Endothelial cell (in vitro differentiated cells): ENCODE results near the gene TBX10. TPM values are rescaled to one million over a fixed set of nuclear protein-coding genes. Genes with fewer than 3 reads are reported as not detected.
"Not testable (repeated sequence)": the region's sequence is repeated elsewhere in the genome, so short reads cannot be mapped to it uniquely, and the experiment has no call there.

Experiments
- DNase-seq: peaks from one replicate; pipeline ENCODE4 v3.0.0; 2021; ENCODE audit warnings: low spot score
- H3K27ac Mint-ChIP-seq: one replicate; pipeline ENCODE4 v1.8.0; 2021; ENCODE audit warnings: mixed read lengths, inconsistent platforms; ENCODE audit not compliant: unreplicated experiment
- H3K27me3 Mint-ChIP-seq: one replicate; pipeline ENCODE4 v1.8.0; 2021; ENCODE audit warnings: mild to moderate bottlenecking, moderate library complexity, mixed read lengths, inconsistent platforms; ENCODE audit not compliant: unreplicated experiment
- H3K36me3 Mint-ChIP-seq: one replicate; pipeline ENCODE4 v1.8.0; 2021; ENCODE audit warnings: mild to moderate bottlenecking, low read depth, mixed read lengths, inconsistent platforms; ENCODE audit not compliant: unreplicated experiment
- H3K4me1 Mint-ChIP-seq: one replicate; pipeline ENCODE4 v1.8.0; 2021; ENCODE audit warnings: mild to moderate bottlenecking, mixed read lengths, inconsistent platforms; ENCODE audit not compliant: unreplicated experiment
- H3K4me3 Mint-ChIP-seq: one replicate; pipeline ENCODE4 v1.8.0; 2021; ENCODE audit warnings: mild to moderate bottlenecking, mixed read lengths, inconsistent platforms; ENCODE audit not compliant: unreplicated experiment
- H3K9me3 Mint-ChIP-seq: one replicate; pipeline ENCODE4 v1.8.0; 2021; ENCODE audit warnings: mixed read lengths, inconsistent platforms; ENCODE audit not compliant: unreplicated experiment
- total RNA-seq: library from RNA; stranded (reverse); fragmentation: NEBNext Ultra II Directional; extraction: Animal tissue kit (Norgen Biotek cat#: 25700); gene quantifications from one replicate; pipeline ENCODE4 v1.2.1, GENCODE V29; 2021; ENCODE audit not compliant: unreplicated experiment
- TF ChIP-seq, protein P1 (sequence below): fragments of 200-600 bp; sonication (generic); IDR thresholded peaks from one replicate; pipeline ENCODE4 v1.5.0; 2021; ENCODE audit warnings: antibody characterized with exemption; ENCODE audit not compliant: unreplicated experiment

Gene TBX10
- total RNA-seq, 1 donor from 2014 or later, result not detected

DNA sequence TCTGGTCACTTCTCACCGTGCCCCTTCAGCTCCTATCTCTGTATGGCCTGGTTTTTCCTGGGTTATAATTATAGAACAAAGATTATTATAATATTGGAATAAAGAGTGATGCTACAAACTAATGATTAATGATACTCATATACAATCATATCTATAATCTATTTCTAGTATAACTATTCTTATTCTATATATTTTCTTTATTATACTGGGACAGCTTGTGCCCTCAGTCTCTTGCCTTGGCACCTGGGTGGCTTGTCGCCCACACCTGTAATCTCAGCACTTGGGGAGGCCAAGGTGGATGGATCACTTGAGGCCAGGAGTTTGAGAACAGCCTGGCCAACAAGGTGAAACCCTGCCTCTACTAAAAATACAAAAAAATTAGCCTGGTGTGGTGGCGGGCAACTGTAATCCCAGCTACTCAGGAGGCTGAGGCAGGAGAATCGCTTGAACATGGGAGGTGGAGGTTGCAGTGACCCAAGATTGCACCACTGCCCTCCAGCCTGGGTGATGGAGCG is 20.1 kb upstream of the TBX10 start:
- TF ChIP-seq, protein P1, sequence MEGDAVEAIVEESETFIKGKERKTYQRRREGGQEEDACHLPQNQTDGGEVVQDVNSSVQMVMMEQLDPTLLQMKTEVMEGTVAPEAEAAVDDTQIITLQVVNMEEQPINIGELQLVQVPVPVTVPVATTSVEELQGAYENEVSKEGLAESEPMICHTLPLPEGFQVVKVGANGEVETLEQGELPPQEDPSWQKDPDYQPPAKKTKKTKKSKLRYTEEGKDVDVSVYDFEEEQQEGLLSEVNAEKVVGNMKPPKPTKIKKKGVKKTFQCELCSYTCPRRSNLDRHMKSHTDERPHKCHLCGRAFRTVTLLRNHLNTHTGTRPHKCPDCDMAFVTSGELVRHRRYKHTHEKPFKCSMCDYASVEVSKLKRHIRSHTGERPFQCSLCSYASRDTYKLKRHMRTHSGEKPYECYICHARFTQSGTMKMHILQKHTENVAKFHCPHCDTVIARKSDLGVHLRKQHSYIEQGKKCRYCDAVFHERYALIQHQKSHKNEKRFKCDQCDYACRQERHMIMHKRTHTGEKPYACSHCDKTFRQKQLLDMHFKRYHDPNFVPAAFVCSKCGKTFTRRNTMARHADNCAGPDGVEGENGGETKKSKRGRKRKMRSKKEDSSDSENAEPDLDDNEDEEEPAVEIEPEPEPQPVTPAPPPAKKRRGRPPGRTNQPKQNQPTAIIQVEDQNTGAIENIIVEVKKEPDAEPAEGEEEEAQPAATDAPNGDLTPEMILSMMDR, result peak; percentile 10
- not testable (repeated sequence) for H3K27me3 Mint-ChIP-seq, H3K4me1 Mint-ChIP-seq, H3K4me3 Mint-ChIP-seq, DNase-seq, H3K27ac Mint-ChIP-seq, H3K9me3 Mint-ChIP-seq, H3K36me3 Mint-ChIP-seq

DNA sequence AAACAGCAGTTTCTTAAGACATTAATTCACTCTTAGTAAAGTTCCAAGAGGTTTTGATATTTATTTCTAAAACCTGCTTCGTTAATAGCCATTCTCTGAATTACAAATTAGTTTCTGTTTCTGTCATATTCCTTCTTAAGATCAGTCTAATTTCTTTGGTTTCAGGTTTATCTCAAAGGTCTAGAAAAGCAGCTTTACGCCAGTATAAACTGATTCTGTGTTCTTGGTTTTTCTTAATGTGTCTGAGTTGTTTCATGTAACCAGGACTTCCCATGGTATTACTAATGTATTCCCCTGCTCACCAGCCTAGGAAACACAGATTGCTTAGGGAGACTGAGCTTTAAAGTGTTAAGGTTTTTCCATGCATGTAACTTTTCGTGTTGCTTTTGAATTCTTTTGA is 17.7 kb upstream of the TBX10 start:
- H3K4me1 Mint-ChIP-seq, result no peaks in the 10 kb centered on the region
- H3K36me3 Mint-ChIP-seq, result no peaks in the 10 kb centered on the region
- DNase-seq, result no peak
- TF ChIP-seq, protein P1, result no peak
- no peak overlapping the region for H3K4me3 Mint-ChIP-seq
- no peaks in the 10 kb centered on the region for H3K9me3 Mint-ChIP-seq
- no peaks in the 10 kb centered on the region for H3K27me3 Mint-ChIP-seq
- H3K27ac Mint-ChIP-seq, result no peak overlapping the region

GRCh38 chr11:67656278-67656922 is 16.8 kb upstream of the TBX10 start:
- Mint-ChIP-seq H3K9me3 (no peaks in the 10 kb centered on the region), H3K27me3 (no peaks in the 10 kb centered on the region), H3K27ac (no peak overlapping the region), H3K36me3 (no peaks in the 10 kb centered on the region), H3K4me3 (no peak overlapping the region), H3K4me1 (no peaks in the 10 kb centered on the region)
- no peak for DNase-seq
- TF ChIP-seq, protein P1, result no peak

DNA sequence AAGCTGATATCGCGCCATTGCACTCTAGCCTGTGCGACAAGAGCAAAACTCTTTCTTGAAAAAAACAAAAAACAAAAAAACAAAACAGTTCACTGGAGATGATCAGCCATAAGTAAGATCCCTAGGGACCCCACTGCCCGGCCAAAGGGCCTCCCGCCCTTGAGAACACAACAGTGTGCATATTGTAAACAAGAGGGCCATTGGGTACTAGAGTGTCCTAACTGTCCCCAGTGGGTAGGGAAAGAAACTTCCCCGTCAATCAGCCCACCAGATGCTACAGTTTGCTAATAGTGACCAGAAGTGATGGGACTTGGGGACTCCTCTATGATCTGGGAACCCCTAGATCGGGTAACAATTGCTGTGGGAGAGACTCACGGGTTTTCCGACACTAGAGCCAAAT is 14.7 kb upstream of the TBX10 start:
- Mint-ChIP-seq H3K27ac (no peak overlapping the region), H3K27me3 (peaks cover 5% of the 10 kb centered on the region), H3K4me3 (no peak overlapping the region), H3K9me3 (no peaks in the 10 kb centered on the region), H3K4me1 (no peaks in the 10 kb centered on the region), H3K36me3 (no peaks in the 10 kb centered on the region)
- no peak for DNase-seq
- TF ChIP-seq, protein P1, result no peak

DNA sequence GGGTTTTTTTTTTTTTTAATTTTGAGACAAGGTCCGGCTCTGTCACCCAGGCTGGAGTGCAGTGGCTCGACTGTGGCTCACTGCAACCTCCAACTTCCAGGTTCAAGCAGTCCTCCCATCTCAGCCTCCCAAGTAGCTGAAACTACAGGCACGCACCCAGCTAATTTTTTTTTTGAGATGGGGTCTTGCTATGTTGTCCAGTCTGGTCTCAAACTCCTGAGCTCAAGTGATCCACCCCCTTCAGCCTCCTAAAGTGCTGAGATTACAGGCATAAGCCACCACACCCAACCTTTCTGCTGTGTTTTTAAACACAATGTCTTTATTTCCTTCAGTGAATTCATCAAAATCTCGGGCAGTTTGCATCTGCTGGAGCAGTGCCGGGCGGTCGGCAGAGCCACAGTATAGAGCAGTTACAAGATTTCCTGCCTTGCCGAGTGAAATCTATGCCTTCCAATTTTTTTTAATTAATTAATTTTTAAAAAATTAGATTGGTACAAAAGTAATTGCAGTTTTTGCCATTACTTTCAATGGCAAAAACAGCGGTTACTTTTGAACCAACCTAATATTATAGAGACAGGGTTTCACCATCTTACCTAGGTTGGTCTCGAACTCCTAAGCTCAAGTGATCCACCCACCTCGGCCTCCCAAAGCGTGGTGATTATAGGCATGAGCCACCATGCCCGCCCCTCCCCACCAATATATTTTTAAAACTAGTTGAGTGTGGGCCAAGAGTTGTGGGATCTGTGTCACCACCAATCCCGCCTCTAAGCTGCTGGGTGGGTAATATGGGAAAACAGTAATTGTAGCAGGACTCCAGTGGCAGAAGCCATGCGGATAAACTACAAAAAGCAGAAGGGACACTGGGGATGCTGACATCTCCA is 13.6 kb upstream of the TBX10 start:
- Mint-ChIP-seq H3K4me3 (no peak overlapping the region), H3K4me1 (no peaks in the 10 kb centered on the region), H3K36me3 (no peaks in the 10 kb centered on the region), H3K27me3 (peaks cover 5% of the 10 kb centered on the region), H3K9me3 (no peaks in the 10 kb centered on the region), H3K27ac (no peak overlapping the region)
- TF ChIP-seq, protein P1, result no peak
- no peak for DNase-seq
